Endodermal cell (in vitro differentiated cells): Measurements from ENCODE around the gene PLK5. TPM values are rescaled to one million over a fixed set of nuclear protein-coding genes. Genes with fewer than 3 reads are reported as not detected.

Experiments
- DNase-seq: peaks from one replicate; pipeline ENCODE4 v3.0.0-alpha.2; 2017
- H3K27ac ChIP-seq: 2 replicates; pipeline ENCODE4 v1.5.1; 2013; ENCODE audit warnings: mild to moderate bottlenecking, low read depth, low read length, moderate library complexity
- H3K27me3 ChIP-seq: 2 replicates; pipeline ENCODE4 v1.6.1; 2013; ENCODE audit warnings: mild to moderate bottlenecking, low read length, moderate library complexity; ENCODE audit not compliant: insufficient read depth, control insufficient read depth, poor library complexity, severe bottlenecking
- H3K36me3 ChIP-seq: 2 replicates; pipeline ENCODE4 v1.7.0; 2013; ENCODE audit warnings: mild to moderate bottlenecking, low read length, moderate library complexity; ENCODE audit not compliant: control insufficient read depth, insufficient read depth
- H3K4me1 ChIP-seq: one replicate; pipeline ENCODE4 v1.7.0; 2013; ENCODE audit warnings: low read length; ENCODE audit not compliant: control insufficient read depth, insufficient read depth
- H3K4me3 ChIP-seq: 2 replicates; pipeline ENCODE4 v1.5.1; 2013; ENCODE audit warnings: mild to moderate bottlenecking, low read length, moderate library complexity
- H3K9ac ChIP-seq: 2 replicates; pipeline ENCODE4 v1.6.1; 2013; ENCODE audit warnings: mild to moderate bottlenecking, low read length, moderate library complexity; ENCODE audit not compliant: poor library complexity, severe bottlenecking; ENCODE audit errors: extremely low read depth
- H3K9me3 ChIP-seq: 2 replicates; pipeline ENCODE4 v1.6.1; 2013; ENCODE audit warnings: mild to moderate bottlenecking, low read length, moderate library complexity; ENCODE audit not compliant: control insufficient read depth
- H3K27ac Mint-ChIP-seq: 2 replicates; pipeline ENCODE4 v1.8.0; 2020; ENCODE audit warnings: mixed read lengths
- H3K27me3 Mint-ChIP-seq: 2 replicates; pipeline ENCODE4 v1.8.0; 2021; ENCODE audit warnings: mild to moderate bottlenecking, mixed read lengths; ENCODE audit not compliant: insufficient read depth
- H3K36me3 Mint-ChIP-seq: 2 replicates; pipeline ENCODE4 v1.8.0; 2020; ENCODE audit warnings: low read depth, mixed read lengths
- H3K4me1 Mint-ChIP-seq: 2 replicates; pipeline ENCODE4 v1.8.0; 2020; ENCODE audit warnings: mixed read lengths
- H3K4me3 Mint-ChIP-seq: 2 replicates; pipeline ENCODE4 v1.8.0; 2020; ENCODE audit warnings: mild to moderate bottlenecking, moderate library complexity, mixed read lengths
- H3K9me3 Mint-ChIP-seq: 2 replicates; pipeline ENCODE4 v1.8.0; 2020; ENCODE audit warnings: mild to moderate bottlenecking, mixed read lengths
- WGBS, 2 experiments: methylation state at CpG; one replicate each; pipeline versions ENCODE4 v1.1.5 to v1.1.7; 2013; ENCODE audit warnings: missing lambda C conversion rate in 2 of 2, mixed read lengths in 1 of 2; ENCODE audit not compliant: insufficient coverage in 1 of 2, insufficient read length in 1 of 2; 5-methylcytosine and 5-hydroxymethylcytosine counted together
- total RNA-seq, 2 donors: library from RNA; stranded (reverse); fragmentation: NEBNext Ultra II Directional in 1 of 2; extraction: Animal tissue kit (Norgen Biotek cat#: 25700) in 1 of 2; gene quantifications; 2 replicates in 1 of 2; 3 replicates in 1 of 2; pipeline ENCODE4 v1.2.1, GENCODE V29; 2021
- TF ChIP-seq, protein P1 (sequence below): fragments of 200-600 bp; sonication (generic); conservative IDR thresholded peaks from 2 replicates; pipeline ENCODE4 v1.5.0; 2021; ENCODE audit warnings: antibody characterized with exemption, mild to moderate bottlenecking

Gene PLK5
- total RNA-seq, 2 donors from 2014 or later = 0.48 TPM; not detected in 1

DNA sequence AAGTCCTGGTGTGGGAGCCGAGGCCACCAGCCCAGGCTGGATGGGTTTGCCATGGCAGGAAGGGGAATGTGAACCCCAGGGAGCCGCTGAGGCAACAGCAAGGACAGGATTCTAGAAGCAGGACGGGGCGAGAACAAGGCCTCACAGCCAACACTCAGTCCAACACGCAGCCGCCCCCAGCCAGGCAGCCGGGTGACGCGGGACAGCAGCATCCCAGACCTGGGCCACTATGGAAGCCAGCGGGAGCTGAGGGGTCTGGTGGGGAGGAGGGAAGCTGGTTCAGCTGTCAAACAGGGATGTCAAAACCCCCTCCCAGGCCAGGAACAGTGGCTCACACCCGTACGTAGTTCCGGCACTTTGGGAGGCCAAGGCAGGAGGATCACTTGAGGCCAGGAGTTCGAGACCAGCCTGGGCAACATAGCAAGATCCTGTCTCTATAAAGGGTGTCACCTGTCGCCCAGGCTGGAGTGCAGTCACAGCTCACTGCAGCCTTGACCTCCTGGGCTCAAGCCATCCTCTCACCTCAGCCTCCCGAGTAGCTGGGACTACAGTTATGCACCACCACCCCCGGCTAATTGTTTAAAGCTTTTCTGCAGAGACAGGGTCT, 37.5 kb downstream of the PLK5 start:
- TF ChIP-seq, protein P1, sequence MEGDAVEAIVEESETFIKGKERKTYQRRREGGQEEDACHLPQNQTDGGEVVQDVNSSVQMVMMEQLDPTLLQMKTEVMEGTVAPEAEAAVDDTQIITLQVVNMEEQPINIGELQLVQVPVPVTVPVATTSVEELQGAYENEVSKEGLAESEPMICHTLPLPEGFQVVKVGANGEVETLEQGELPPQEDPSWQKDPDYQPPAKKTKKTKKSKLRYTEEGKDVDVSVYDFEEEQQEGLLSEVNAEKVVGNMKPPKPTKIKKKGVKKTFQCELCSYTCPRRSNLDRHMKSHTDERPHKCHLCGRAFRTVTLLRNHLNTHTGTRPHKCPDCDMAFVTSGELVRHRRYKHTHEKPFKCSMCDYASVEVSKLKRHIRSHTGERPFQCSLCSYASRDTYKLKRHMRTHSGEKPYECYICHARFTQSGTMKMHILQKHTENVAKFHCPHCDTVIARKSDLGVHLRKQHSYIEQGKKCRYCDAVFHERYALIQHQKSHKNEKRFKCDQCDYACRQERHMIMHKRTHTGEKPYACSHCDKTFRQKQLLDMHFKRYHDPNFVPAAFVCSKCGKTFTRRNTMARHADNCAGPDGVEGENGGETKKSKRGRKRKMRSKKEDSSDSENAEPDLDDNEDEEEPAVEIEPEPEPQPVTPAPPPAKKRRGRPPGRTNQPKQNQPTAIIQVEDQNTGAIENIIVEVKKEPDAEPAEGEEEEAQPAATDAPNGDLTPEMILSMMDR = no peak
- Mint-ChIP-seq H3K4me1 (no peaks in the 10 kb centered on the region), H3K27ac (no peak overlapping the region), H3K27me3 (no peaks in the 10 kb centered on the region), H3K9me3 (no peaks in the 10 kb centered on the region), H3K36me3 (peaks cover 45% of the 10 kb centered on the region), H3K4me3 (no peak overlapping the region)
- H3K36me3 ChIP-seq = peaks cover 64% of the 10 kb centered on the region
- H3K9me3 ChIP-seq = no peaks in the 10 kb centered on the region
- no peaks in the 10 kb centered on the region for H3K4me1 ChIP-seq
- no peak overlapping the region for H3K4me3 ChIP-seq
- H3K27me3 ChIP-seq = no peaks in the 10 kb centered on the region
- no peak overlapping the region for H3K27ac ChIP-seq
- 92 to 93% methylated on average over 16 to 17 of the region's 17 CpGs for WGBS, 2 experiments
- no peak for DNase-seq
- no peak overlapping the region for H3K9ac ChIP-seq

DNA sequence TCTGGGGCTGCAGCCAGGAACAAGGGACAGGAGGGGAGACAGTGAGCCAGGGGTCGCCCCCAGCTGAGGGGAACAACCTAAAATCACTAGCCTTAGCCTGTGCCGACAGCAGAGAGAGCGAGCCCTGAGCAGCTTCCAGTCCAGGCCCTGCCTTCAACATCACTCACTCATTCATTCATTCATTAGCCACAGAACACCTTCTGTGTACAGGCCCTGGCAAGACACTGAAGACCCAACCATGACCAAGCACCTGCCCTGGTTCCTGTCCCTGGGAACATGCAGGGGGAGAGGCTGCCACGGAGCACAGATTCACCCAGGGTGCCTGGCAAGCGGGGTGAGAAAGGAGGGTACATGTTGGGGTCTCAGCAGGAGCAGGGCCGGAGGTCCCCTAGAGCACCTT, 39.4 kb downstream of the PLK5 start:
- WGBS, 2 experiments = 80 to 98% methylated on average over 1 to 6 of the region's 6 CpGs
- Mint-ChIP-seq H3K27ac (peak overlapping the region; percentile 39), H3K27me3 (no peaks in the 10 kb centered on the region), H3K4me3 (no peak overlapping the region), H3K36me3 (peaks cover 36% of the 10 kb centered on the region), H3K4me1 (no peaks in the 10 kb centered on the region), H3K9me3 (no peaks in the 10 kb centered on the region)
- peaks cover 56% of the 10 kb centered on the region for H3K36me3 ChIP-seq
- H3K27ac ChIP-seq = no peak overlapping the region
- H3K4me3 ChIP-seq = no peak overlapping the region
- no peaks in the 10 kb centered on the region for H3K27me3 ChIP-seq
- H3K9me3 ChIP-seq = no peaks in the 10 kb centered on the region
- DNase-seq = no peak
- no peak overlapping the region for H3K9ac ChIP-seq
- no peaks in the 10 kb centered on the region for H3K4me1 ChIP-seq
- TF ChIP-seq, protein P1 = no peak

DNA sequence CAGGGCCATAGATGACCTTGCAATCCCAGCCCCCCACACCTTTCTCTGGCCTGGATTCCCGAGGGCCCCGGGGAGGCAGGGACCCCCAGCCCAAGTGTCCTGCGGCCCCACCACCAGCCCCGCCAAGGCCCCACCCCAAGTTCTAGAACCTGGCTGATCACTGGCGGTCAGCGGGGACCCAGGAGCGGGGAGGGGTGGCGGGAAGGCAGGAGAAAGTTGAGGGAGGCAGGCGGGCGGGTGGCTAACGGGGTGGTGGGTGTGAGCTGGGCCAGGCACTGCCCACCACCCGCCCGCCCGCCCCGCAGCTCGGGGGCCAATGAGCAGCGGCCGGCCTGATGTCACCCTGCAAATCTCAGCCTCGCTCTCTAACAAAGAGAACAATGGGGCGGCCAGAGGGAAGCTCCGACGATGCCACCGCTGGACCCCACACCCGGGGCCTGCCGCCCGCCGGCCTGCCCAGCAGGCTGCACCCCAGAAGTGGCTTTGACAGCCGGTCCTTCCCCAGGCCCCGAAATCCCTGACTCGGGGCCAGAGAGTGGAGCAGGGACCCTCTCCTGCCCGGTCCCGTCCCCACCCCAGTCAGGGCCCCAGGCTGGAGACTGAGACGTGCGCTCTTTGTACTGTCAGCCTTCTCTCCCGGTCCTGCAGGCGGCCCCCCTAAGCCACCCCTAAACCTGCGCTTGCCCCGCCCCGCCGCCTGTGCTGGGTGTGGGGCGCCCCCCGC, 42.7 kb downstream of the PLK5 start:
- H3K4me1 ChIP-seq = no peaks in the 10 kb centered on the region
- Mint-ChIP-seq H3K4me3 (peak overlapping the region; percentile 63), H3K27ac (peak overlapping the region; percentile 39), H3K9me3 (no peaks in the 10 kb centered on the region), H3K4me1 (no peaks in the 10 kb centered on the region), H3K36me3 (peaks cover 24% of the 10 kb centered on the region), H3K27me3 (peaks cover 28% of the 10 kb centered on the region)
- WGBS, 2 experiments = 0 to 1% methylated on average over 1 to 36 of the region's 42 CpGs
- H3K27me3 ChIP-seq = peaks cover 21% of the 10 kb centered on the region
- H3K36me3 ChIP-seq = peaks cover 32% of the 10 kb centered on the region
- H3K9ac ChIP-seq = peak overlapping the region; percentile 99
- peak overlapping the region; percentile 82 for H3K4me3 ChIP-seq
- peak; percentile 93 for DNase-seq
- TF ChIP-seq, protein P1 = no peak
- H3K27ac ChIP-seq = peak overlapping the region; percentile 100
- no peaks in the 10 kb centered on the region for H3K9me3 ChIP-seq
